Adrenal gland (tissue), 12 donors: ENCODE measurements around the gene SORBS2. TPM values are rescaled to one million over a fixed set of nuclear protein-coding genes. Genes with fewer than 3 reads are reported as not detected.
A peak's percentile ranks its signal among the peaks of the same experiment; 100 is the strongest.

Experiments
- DNase-seq, 7 donors: peaks; one replicate each; pipeline ENCODE4 v3.0.0-alpha.2; 2019 to 2020
- H3K27ac ChIP-seq, 5 donors: fragments of 200-600 bp; sonication (generic) in 4 of 5; 1 replicate in 3 of 5; 2 replicates in 2 of 5; pipeline versions ENCODE4 v1.5.1 to v1.8.0; 2016 to 2020; ENCODE audit warnings: mild to moderate bottlenecking in 1 of 5
- H3K27me3 ChIP-seq: fragments of 200-600 bp; 2 replicates; pipeline ENCODE4 v1.8.0; 2021
- H3K36me3 ChIP-seq, 2 donors: fragments of 200-600 bp; replicated peaks in 1 of 2; 1 replicate in 1 of 2; 2 replicates in 1 of 2; pipeline versions ENCODE4 v1.5.1 to v1.8.0; 2018 to 2022
- H3K4me1 ChIP-seq, 2 donors: fragments of 200-600 bp; replicated peaks in 1 of 2; 1 replicate in 1 of 2; 2 replicates in 1 of 2; pipeline versions ENCODE4 v1.5.1 to v1.8.0; 2018 to 2021
- H3K4me3 ChIP-seq, 4 donors: fragments of 200-600 bp; sonication (generic) in 3 of 4; one replicate each; pipeline ENCODE4 v1.5.1; 2016 to 2018
- H3K9me3 ChIP-seq, 3 donors: fragments of 200-600 bp; sonication (generic) in 1 of 3; replicated peaks in 1 of 3; 1 replicate in 2 of 3; 2 replicates in 1 of 3; pipeline versions ENCODE4 v1.5.1 to v1.8.0; 2016 to 2021
- CTCF ChIP-seq, 6 experiments: fragments of 450-650 bp in 4 of 6; fragments of 200-600 bp in 2 of 6; sonication (generic) in 1 of 6; IDR thresholded peaks; 1 replicate in 5 of 6; 2 replicates in 1 of 6; pipeline versions ENCODE4 v1.5.1 to v1.8.0; 2016 to 2021; ENCODE audit warnings: antibody characterized with exemption in 6 of 6, mild to moderate bottlenecking in 2 of 6, moderate library complexity in 1 of 6
- POLR2A ChIP-seq, 2 donors: fragments of 450-650 bp; IDR thresholded peaks; one replicate each; pipeline ENCODE4 v1.6.1; 2017; ENCODE audit warnings: antibody characterized with exemption in 2 of 2, mild to moderate bottlenecking in 2 of 2, moderate library complexity in 1 of 2
- WGBS, 4 donors: extraction: QIAGEN DNeasy Blood & Tissue Kit in 2 of 4; methylation state at CpG; one replicate each; pipeline versions ENCODE4 v1.1.5 to v1.1.7; 2013 to 2017; 5-methylcytosine and 5-hydroxymethylcytosine counted together
- intact Hi-C, 2 donors: fragments of 100-400 bp; cut with DNase I; formaldehyde crosslinking; loops; one replicate each; pipeline versions ENCODE4 v1.14.1 to v1.15.0; 2022 to 2023
- polyA plus RNA-seq, 3 donors: library from polyadenylated mRNA; stranded (reverse); fragments of 200-250 nt in 2 of 3; fragments of 350-450 nt in 1 of 3; fragmentation: Illumina TruSeq in 1 of 3; extraction: RNeasy Lipid Tissue Mini Kit (QIAGEN cat#74804) in 1 of 3; gene quantifications; one replicate each; pipeline ENCODE4 v1.2.3, GENCODE V29; 2013 to 2014
- total RNA-seq, 9 donors: library from RNA; depleted of rRNA in 4 of 9; stranded (reverse); fragments of >200 nt in 4 of 9; fragments of 120-200 nt in 1 of 9; fragmentation: NEBNext Ultra II Directional in 1 of 9; extraction: Animal tissue kit (Norgen Biotek cat#: 25700) in 1 of 9; gene quantifications; one replicate each; pipeline versions ENCODE4 v1.1.0 to v1.2.4, GENCODE V29; 2013 to 2023
- donor health status: healthy with polysubstance abuse.
- donor health status: Bipolar disorder and iron deficiency.
- donor health status: DM: yes; HTN: yes; CAD: no.
- donor health status: DM: no; HTN: no; CAD: no.
- donor health status: DM: no; HTN: no; CAD: no.
- donor health status: DM: yes; HTN: yes; CAD: no.

The SORBS2 gene
- total and polyA plus RNA-seq, 12 donors: 126 to 875 (median 582) TPM

- Histone ChIP-seq H3K4me3 (no peak overlapping the region), H3K27ac (peak overlapping the region in 4 of 5 donors; percentile 8 to 23 (median 17)), H3K27me3 (no peaks in the 10 kb centered on the region), H3K9me3 (no peaks in the 10 kb centered on the region), H3K36me3 (peaks cover 0 to 48% of the 10 kb centered on the region in 2 donors), H3K4me1 (peaks cover 0 to 38% of the 10 kb centered on the region in 2 donors)
- WGBS, 4 donors: 31 to 50% (median 44%) methylated on average over 4 of the region's 4 CpGs
- peak; percentile 14 to 61 (median 42) for TF ChIP-seq CTCF (IDR thresholded peaks at IDR 0.05)
- TF ChIP-seq POLR2A (IDR thresholded peaks at IDR 0.05): no peak
- intact Hi-C loops: loop anchor here (10.0 kb wide), 1 partner anchor 384 kb away; no protein-coding TSS in a partner anchor
- no peak for DNase-seq
Measured at GRCh38 chr4:185640811-185641675, 171.0 kb downstream of the SORBS2 start.

GRCh38 chr4:185638548-185639301 is 173.3 kb downstream of the SORBS2 start:
- peak in 1 of 7 donors; percentile 65 for DNase-seq
- TF ChIP-seq POLR2A (IDR thresholded peaks at IDR 0.05) (no peak), CTCF (IDR thresholded peaks at IDR 0.05) (no peak)

GRCh38 chr4:185638093-185638492 is 173.9 kb downstream of the SORBS2 start:
- DNase-seq: no peak
- peak overlapping the region in 1 of 5 donors; percentile 32 for H3K27ac ChIP-seq
- peaks cover 0 to 22% of the 10 kb centered on the region in 2 donors for H3K36me3 ChIP-seq
- WGBS, 4 donors: 75 to 81% (median 77%) methylated on average over 15 of the region's 15 CpGs
- H3K4me1 ChIP-seq: peaks cover 0 to 23% of the 10 kb centered on the region in 2 donors
- intact Hi-C loops: no loop called here
- H3K4me3 ChIP-seq: no peak overlapping the region
- H3K9me3 ChIP-seq: no peaks in the 10 kb centered on the region
- TF ChIP-seq POLR2A (IDR thresholded peaks at IDR 0.05) (no peak), CTCF (IDR thresholded peaks at IDR 0.05) (no peak)
- no peaks in the 10 kb centered on the region for H3K27me3 ChIP-seq

More at GRCh38 chr4:185638548-185639301, 173.3 kb downstream of the SORBS2 start:
- no peak overlapping the region for H3K4me3 ChIP-seq
- peak overlapping the region in 1 of 5 donors; percentile 32 for H3K27ac ChIP-seq
- H3K9me3 ChIP-seq: no peaks in the 10 kb centered on the region
- intact Hi-C loops: no loop called here
- 52 to 82% (median 58%) methylated on average over 19 to 41 of the region's 41 CpGs for WGBS, 4 donors
- peaks cover 0 to 27% of the 10 kb centered on the region in 2 donors for H3K36me3 ChIP-seq
- peaks cover 0 to 24% of the 10 kb centered on the region in 2 donors for H3K4me1 ChIP-seq
- no peaks in the 10 kb centered on the region for H3K27me3 ChIP-seq
